Activated CD4-positive, alpha-beta memory T cell treated with anti-CD3 and anti-CD28 coated beads for 36 hours (primary cell): ENCODE results near the gene KRT83. TPM values are rescaled to one million over a fixed set of nuclear protein-coding genes. Genes with fewer than 3 reads are reported as not detected.

Experiments used
- CTCF ChIA-PET: fragments of 350-600 bp; sonication (Branson Sonifier 250); formaldehyde crosslinking; loops from one replicate; lab custom pipeline; 2021; ENCODE audit warnings: antibody characterized with exemption, inconsistent platforms; lab: Charles Lee
- POLR2A ChIA-PET: fragments of 350-600 bp; sonication (Branson Sonifier 250); formaldehyde crosslinking; loops from one replicate; lab custom pipeline; 2021; ENCODE audit warnings: antibody characterized with exemption; lab: Charles Lee
- DNase-seq: peaks from one replicate; pipeline ENCODE4 v3.0.0-alpha.2; 2020
- H3K27ac Mint-ChIP-seq: one replicate; pipeline ENCODE4 v1.8.0; 2021; ENCODE audit warnings: mixed read lengths
- H3K27me3 Mint-ChIP-seq: one replicate; pipeline ENCODE4 v1.8.0; 2021; ENCODE audit warnings: mixed read lengths
- H3K36me3 Mint-ChIP-seq: one replicate; pipeline ENCODE4 v1.8.0; 2021; ENCODE audit warnings: mixed read lengths
- H3K4me1 Mint-ChIP-seq: one replicate; pipeline ENCODE4 v1.8.0; 2021; ENCODE audit warnings: low read depth, mixed read lengths
- H3K4me3 Mint-ChIP-seq: one replicate; pipeline ENCODE4 v1.8.0; 2021; ENCODE audit warnings: mild to moderate bottlenecking, mixed read lengths
- H3K9me3 Mint-ChIP-seq: one replicate; pipeline ENCODE4 v1.8.0; 2021; ENCODE audit warnings: mixed read lengths
- intact Hi-C: fragments of 100-400 bp; cut with micrococcal nuclease; formaldehyde crosslinking; loops from one replicate; pipeline ENCODE4 v1.15.1; 2023
- total RNA-seq, 2 experiments: library from RNA; stranded (reverse); gene quantifications; one replicate each; pipeline ENCODE4 v1.2.3, GENCODE V29; 2021

KRT83 gene
- total RNA-seq, 2 experiments from 2014 or later = not detected

GRCh38 chr12:52327052-52327829, 6.0 kb upstream of the KRT83 start:
- Mint-ChIP-seq H3K36me3 (no peaks in the 10 kb centered on the region), H3K9me3 (no peaks in the 10 kb centered on the region), H3K4me1 (peaks cover 10% of the 10 kb centered on the region), H3K27me3 (peaks cover 7% of the 10 kb centered on the region), H3K27ac (no peak overlapping the region), H3K4me3 (no peak overlapping the region)
- ChIA-PET POLR2A (no interaction called here), CTCF (interaction anchor here (0.6 to 3.9 kb wide), 33 partner anchors 9 to 619 kb away, joined by 3 to 55 read pairs (median 4); no protein-coding TSS in a partner anchor)
- peak; percentile 88 for DNase-seq
- intact Hi-C loops = loop anchor here (1.0 kb wide), 3 partner anchors 105 to 175 kb away; no protein-coding TSS in a partner anchor

- ChIA-PET CTCF (interaction anchor here (1.1 to 2.7 kb wide), 2 partner anchors 9 to 102 kb away, joined by 3 to 14 read pairs; no protein-coding TSS in a partner anchor), POLR2A (no interaction called here)
- H3K9me3 Mint-ChIP-seq = no peaks in the 10 kb centered on the region
- H3K27me3 Mint-ChIP-seq = peaks cover 21% of the 10 kb centered on the region
- peaks cover 10% of the 10 kb centered on the region for H3K4me1 Mint-ChIP-seq
- H3K4me3 Mint-ChIP-seq = no peak overlapping the region
- H3K36me3 Mint-ChIP-seq = no peaks in the 10 kb centered on the region
- DNase-seq = no peak
- no peak overlapping the region for H3K27ac Mint-ChIP-seq
- intact Hi-C loops = no loop called here
Observed at GRCh38 chr12:52324153-52324444, 2.9 kb upstream of the KRT83 start.

DNA sequence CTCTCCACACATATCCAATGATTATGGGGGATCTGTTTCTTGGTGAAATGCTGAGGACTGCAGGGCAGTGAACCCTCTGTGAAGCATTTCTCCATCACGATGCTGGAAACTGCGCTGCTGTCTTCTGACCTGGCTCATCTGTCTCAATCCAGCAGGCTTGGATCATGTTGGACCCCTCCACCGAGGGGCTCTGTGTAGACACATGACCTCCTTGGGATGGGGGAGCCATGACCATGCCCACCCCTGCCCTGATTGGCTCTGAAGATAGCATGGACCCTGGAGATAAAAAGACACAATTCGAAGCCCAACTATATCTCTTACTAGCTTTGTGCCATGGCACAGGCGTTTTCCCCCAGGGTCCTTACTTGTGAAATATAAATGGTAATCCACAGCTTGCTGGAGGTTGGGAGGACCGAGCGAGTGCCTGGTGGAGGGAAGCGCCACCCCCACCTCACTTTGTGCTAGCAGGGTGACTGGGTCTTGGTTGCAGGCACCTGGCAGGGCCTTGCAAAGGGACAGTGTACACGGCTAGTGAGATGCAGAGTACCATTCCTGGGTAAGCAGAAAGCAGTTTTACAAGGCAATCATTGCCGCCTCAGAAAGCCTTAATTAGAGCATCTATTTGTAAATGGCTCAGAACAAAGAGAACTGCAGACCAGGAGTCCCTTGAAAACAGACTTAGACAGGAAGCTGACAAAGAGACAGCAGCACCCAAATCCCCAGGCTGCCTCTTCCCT, 2.4 kb upstream of the KRT83 start:
- no peak overlapping the region for H3K27ac Mint-ChIP-seq

GRCh38 chr12:52323001-52323400, 1.8 kb upstream of the KRT83 start:
- Mint-ChIP-seq H3K4me3 (no peak overlapping the region), H3K9me3 (no peaks in the 10 kb centered on the region), H3K36me3 (no peaks in the 10 kb centered on the region), H3K27me3 (peaks cover 28% of the 10 kb centered on the region), H3K4me1 (peaks cover 10% of the 10 kb centered on the region), H3K27ac (no peak overlapping the region)
- ChIA-PET CTCF (no interaction called here), POLR2A (no interaction called here)
- intact Hi-C loops = no loop called here
- no peak for DNase-seq

More for the DNA sequence above, 2.4 kb upstream of the KRT83 start:
- intact Hi-C loops = no loop called here
- Mint-ChIP-seq H3K36me3 (no peaks in the 10 kb centered on the region), H3K4me3 (no peak overlapping the region), H3K9me3 (no peaks in the 10 kb centered on the region), H3K4me1 (peaks cover 10% of the 10 kb centered on the region), H3K27me3 (peaks cover 25% of the 10 kb centered on the region)
- no peak for DNase-seq
- POLR2A ChIA-PET = no interaction called here
- CTCF ChIA-PET = no interaction called here

GRCh38 chr12:52322069-52322468, 871 bp upstream of the KRT83 start:
- no peaks in the 10 kb centered on the region for H3K9me3 Mint-ChIP-seq
- H3K27ac Mint-ChIP-seq = no peak overlapping the region
- peaks cover 28% of the 10 kb centered on the region for H3K27me3 Mint-ChIP-seq
- peaks cover under 1% of the 10 kb centered on the region for H3K4me1 Mint-ChIP-seq
- H3K4me3 Mint-ChIP-seq = no peak overlapping the region
- intact Hi-C loops = no loop called here
- POLR2A ChIA-PET = no interaction called here
- no peaks in the 10 kb centered on the region for H3K36me3 Mint-ChIP-seq
- CTCF ChIA-PET = interaction anchor here (0.6 kb wide), 2 partner anchors 44 to 51 kb away, joined by 3 to 5 read pairs; no protein-coding TSS in a partner anchor
- no peak for DNase-seq

GRCh38 chr12:52321418-52321817, 220 bp upstream of the KRT83 start:
- no peak for DNase-seq
- H3K27me3 Mint-ChIP-seq = peaks cover 28% of the 10 kb centered on the region
- intact Hi-C loops = no loop called here
- H3K36me3 Mint-ChIP-seq = no peaks in the 10 kb centered on the region
- no peak overlapping the region for H3K27ac Mint-ChIP-seq
- H3K4me1 Mint-ChIP-seq = no peaks in the 10 kb centered on the region
- no peaks in the 10 kb centered on the region for H3K9me3 Mint-ChIP-seq
- no peak overlapping the region for H3K4me3 Mint-ChIP-seq
- ChIA-PET CTCF (interaction anchor here (0.6 kb wide), 1 partner anchor 51 kb away, joined by 3 read pairs; no protein-coding TSS in a partner anchor), POLR2A (no interaction called here)

DNA sequence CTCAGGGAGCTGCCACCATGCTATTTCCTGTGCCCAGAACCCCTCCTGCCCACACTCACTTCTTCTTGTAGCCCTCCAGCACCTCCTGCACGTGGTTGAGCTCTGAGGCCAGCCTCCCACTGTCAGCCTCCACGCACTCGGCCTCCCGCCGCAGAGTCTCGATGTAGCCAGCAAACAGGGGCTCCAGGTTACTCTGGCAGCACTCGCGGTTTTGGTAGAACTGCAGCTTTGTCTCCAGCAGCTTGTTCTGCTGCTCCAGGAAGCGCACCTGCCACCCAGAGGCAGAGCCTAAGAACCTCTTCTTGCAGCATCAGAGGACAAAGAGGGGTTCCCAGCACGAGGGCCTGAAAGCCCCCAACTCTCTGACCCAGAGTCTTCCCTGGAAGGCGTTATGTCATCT, 2.1 kb downstream of the KRT83 start:
- Mint-ChIP-seq H3K36me3 (no peaks in the 10 kb centered on the region), H3K4me1 (no peaks in the 10 kb centered on the region), H3K9me3 (no peaks in the 10 kb centered on the region), H3K27ac (no peak overlapping the region), H3K27me3 (peaks cover 27% of the 10 kb centered on the region), H3K4me3 (no peak overlapping the region)
- ChIA-PET POLR2A (no interaction called here), CTCF (interaction anchor here (1.1 to 1.8 kb wide), 5 partner anchors 9 to 561 kb away, joined by 3 to 13 read pairs (median 4); no protein-coding TSS in a partner anchor)
- no peak for DNase-seq
- intact Hi-C loops = no loop called here

- H3K4me3 Mint-ChIP-seq = no peak overlapping the region
- ChIA-PET POLR2A (no interaction called here), CTCF (interaction anchor here (1.1 to 1.8 kb wide), 5 partner anchors 9 to 562 kb away, joined by 3 to 13 read pairs (median 4); no protein-coding TSS in a partner anchor)
- H3K36me3 Mint-ChIP-seq = no peaks in the 10 kb centered on the region
- intact Hi-C loops = no loop called here
- no peak overlapping the region for H3K27ac Mint-ChIP-seq
- H3K4me1 Mint-ChIP-seq = no peaks in the 10 kb centered on the region
- peaks cover 31% of the 10 kb centered on the region for H3K27me3 Mint-ChIP-seq
- DNase-seq = no peak
- no peaks in the 10 kb centered on the region for H3K9me3 Mint-ChIP-seq
Observed at GRCh38 chr12:52318241-52318990, 2.8 kb downstream of the KRT83 start.

GRCh38 chr12:52317468-52318052, 3.6 kb downstream of the KRT83 start:
- no peak overlapping the region for H3K4me3 Mint-ChIP-seq
- no peaks in the 10 kb centered on the region for H3K4me1 Mint-ChIP-seq
- intact Hi-C loops = no loop called here
- POLR2A ChIA-PET = no interaction called here
- CTCF ChIA-PET = interaction anchor here (1.8 to 2.8 kb wide), 2 partner anchors 10 kb away, joined by 13 to 16 read pairs; no protein-coding TSS in a partner anchor
- no peaks in the 10 kb centered on the region for H3K36me3 Mint-ChIP-seq
- peaks cover 31% of the 10 kb centered on the region for H3K27me3 Mint-ChIP-seq
- no peak overlapping the region for H3K27ac Mint-ChIP-seq
- no peaks in the 10 kb centered on the region for H3K9me3 Mint-ChIP-seq
- no peak for DNase-seq

DNA sequence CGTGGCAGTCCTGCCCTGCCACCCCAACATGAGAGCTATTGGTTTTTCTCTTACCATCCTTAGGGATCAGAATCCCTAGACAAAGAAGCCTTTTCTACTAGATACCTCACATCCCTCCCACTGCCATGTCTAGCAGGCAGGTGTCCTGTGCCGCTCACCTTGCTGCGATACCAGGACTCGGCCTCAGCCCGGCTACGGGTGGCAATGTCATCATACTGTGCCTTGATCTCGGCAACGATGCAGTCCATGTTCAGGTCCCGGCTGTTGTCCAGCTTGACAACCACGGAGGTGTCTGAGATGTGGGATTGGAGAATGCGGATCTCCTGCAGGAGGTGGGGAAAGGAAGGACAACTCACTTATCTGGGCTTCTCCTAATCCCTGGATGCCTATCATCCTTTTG, 4.5 kb downstream of the KRT83 start:
- DNase-seq = no peak
- ChIA-PET POLR2A (no interaction called here), CTCF (interaction anchor here (0.9 to 3.1 kb wide), 4 partner anchors 9 to 161 kb away, joined by 3 to 16 read pairs (median 8); no protein-coding TSS in a partner anchor)
- Mint-ChIP-seq H3K27ac (no peak overlapping the region), H3K4me1 (no peaks in the 10 kb centered on the region), H3K36me3 (no peaks in the 10 kb centered on the region), H3K4me3 (no peak overlapping the region), H3K27me3 (peaks cover 29% of the 10 kb centered on the region), H3K9me3 (no peaks in the 10 kb centered on the region)
- intact Hi-C loops = no loop called here

DNA sequence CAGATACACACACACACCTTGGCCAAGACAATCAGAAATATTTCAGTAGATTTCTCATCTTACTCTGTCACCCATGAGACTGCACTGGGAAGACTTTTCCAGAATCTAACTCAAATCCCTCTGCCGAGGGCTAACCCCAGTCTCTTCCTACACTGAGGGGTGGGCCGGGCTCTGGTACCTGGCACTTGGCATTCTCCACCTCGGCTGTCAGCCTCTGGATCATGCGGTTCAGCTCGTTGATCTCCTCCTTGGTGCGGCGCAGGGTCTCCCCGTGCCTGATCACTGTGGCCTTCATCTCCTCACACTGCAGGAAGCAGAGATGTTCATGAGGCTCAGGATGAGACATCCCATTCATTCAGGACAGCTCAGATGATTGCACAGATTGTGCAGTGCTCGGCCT, 4.9 kb downstream of the KRT83 start:
- ChIA-PET POLR2A (no interaction called here), CTCF (interaction anchor here (0.6 to 3.1 kb wide), 6 partner anchors 9 to 161 kb away, joined by 3 to 16 read pairs (median 3); no protein-coding TSS in a partner anchor)
- H3K9me3 Mint-ChIP-seq = no peaks in the 10 kb centered on the region
- no peaks in the 10 kb centered on the region for H3K4me1 Mint-ChIP-seq
- H3K27ac Mint-ChIP-seq = no peak overlapping the region
- intact Hi-C loops = no loop called here
- H3K4me3 Mint-ChIP-seq = no peak overlapping the region
- H3K27me3 Mint-ChIP-seq = peaks cover 32% of the 10 kb centered on the region
- H3K36me3 Mint-ChIP-seq = no peaks in the 10 kb centered on the region
- no peak for DNase-seq
